Tibial nerve (tissue), 4 donors: Measurements from ENCODE around the gene VPS37D.

Experiments
- CTCF ChIP-seq, 5 experiments: fragments of 200-600 bp in 3 of 5; fragments of 450-650 bp in 2 of 5; sonication (generic) in 3 of 5; IDR thresholded peaks; one replicate each; pipeline ENCODE4 v1.5.1; 2016 to 2019; ENCODE audit warnings: antibody characterized with exemption in 5 of 5, mild to moderate bottlenecking in 3 of 5, moderate library complexity in 2 of 5
- EP300 ChIP-seq, 2 donors: sonication (generic); formaldehyde crosslinking; IDR thresholded peaks; one replicate each; pipeline ENCODE4 v1.6.1; 2017; ENCODE audit warnings: antibody characterized with exemption in 2 of 2, mild to moderate bottlenecking in 1 of 2

GRCh38 chr7:73717991-73718405 is 50.4 kb downstream of the VPS37D start:
- TF ChIP-seq CTCF (IDR thresholded peaks at IDR 0.05) (no peak), EP300 (IDR thresholded peaks at IDR 0.05) (no peak)
